ENCODE measurements around the gene STK39.

STK39 gene

DNA sequence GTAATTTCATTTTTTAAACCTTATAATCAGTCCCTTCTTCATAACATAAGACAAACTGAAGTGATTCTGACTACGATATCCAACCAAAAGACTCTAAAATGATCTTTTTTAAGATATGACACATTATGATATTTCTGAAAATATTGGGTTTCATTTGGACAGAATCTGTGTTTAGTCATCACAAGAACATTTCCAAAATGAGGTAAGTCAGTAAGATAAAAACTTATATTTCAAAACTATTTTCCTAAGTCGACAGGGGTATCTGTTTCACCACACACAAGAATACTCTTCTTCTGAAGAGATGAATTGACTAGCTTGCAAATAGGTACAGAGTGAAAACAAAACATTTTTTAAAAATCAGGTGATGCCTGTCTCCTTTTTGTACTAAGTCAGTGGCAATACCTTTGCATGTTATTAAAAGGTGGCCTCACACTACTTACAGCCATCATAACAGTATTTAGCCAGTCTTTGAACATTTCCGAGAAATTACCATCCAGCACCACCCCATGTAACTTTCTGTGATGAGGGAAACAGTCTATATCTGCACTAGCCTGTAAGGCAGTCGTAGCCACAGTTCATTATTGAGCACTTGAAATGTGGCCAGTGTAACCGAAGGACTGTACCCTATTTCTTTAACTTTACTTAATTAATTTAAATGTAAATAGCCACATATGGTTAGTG lies 13.5 kb downstream of the STK39 start:
- Histone ChIP-seq H3K9me3 (ENCODE audit: control insufficient read depth, low read length) (no peaks in the 10 kb centered on the region), H3K79me2 (peaks cover 21% of the 10 kb centered on the region), H3K4me3 (ENCODE audit: low read depth, low read length) (no peak overlapping the region), H2AFZ (no peak overlapping the region), H3K27ac (no peak overlapping the region), H3K9ac (no peak overlapping the region), H3K27me3 (ENCODE audit: control insufficient read depth, insufficient read depth, low read length) (no peaks in the 10 kb centered on the region), H3K4me2 (ENCODE audit: low read length) (no peak overlapping the region), H3K36me3 (ENCODE audit: control insufficient read depth, insufficient read depth, low read length) (no peaks in the 10 kb centered on the region), H3K4me1 (no peaks in the 10 kb centered on the region)
- TF ChIP-seq, protein P1, sequence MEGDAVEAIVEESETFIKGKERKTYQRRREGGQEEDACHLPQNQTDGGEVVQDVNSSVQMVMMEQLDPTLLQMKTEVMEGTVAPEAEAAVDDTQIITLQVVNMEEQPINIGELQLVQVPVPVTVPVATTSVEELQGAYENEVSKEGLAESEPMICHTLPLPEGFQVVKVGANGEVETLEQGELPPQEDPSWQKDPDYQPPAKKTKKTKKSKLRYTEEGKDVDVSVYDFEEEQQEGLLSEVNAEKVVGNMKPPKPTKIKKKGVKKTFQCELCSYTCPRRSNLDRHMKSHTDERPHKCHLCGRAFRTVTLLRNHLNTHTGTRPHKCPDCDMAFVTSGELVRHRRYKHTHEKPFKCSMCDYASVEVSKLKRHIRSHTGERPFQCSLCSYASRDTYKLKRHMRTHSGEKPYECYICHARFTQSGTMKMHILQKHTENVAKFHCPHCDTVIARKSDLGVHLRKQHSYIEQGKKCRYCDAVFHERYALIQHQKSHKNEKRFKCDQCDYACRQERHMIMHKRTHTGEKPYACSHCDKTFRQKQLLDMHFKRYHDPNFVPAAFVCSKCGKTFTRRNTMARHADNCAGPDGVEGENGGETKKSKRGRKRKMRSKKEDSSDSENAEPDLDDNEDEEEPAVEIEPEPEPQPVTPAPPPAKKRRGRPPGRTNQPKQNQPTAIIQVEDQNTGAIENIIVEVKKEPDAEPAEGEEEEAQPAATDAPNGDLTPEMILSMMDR (IDR thresholded peaks at IDR 0.05) = no peak

DNA sequence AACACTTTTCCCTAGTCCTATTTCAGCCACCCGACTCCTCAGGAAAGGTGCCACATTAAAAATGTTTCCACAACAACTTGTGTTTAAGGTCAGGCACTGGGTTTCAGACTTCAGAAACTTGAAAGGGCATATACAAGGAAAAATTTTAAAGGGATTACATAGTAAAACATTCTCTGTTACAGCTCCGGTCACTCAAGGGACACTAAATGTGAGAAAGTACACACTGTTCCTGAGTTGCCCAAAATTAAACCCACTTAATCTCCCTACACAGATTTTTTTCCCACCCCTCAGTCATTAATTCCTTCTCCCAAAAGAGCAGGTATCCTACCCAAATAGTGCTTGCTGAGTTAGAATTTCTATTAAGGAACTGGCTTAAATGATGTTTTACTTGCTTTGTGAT lies 14.2 kb downstream of the STK39 start:
- no peaks in the 10 kb centered on the region for H3K27me3 ChIP-seq (ENCODE audit: control insufficient read depth, insufficient read depth, low read length)
- H3K36me3 ChIP-seq (ENCODE audit: control insufficient read depth, insufficient read depth, low read length) = no peaks in the 10 kb centered on the region
- H3K9ac ChIP-seq = no peak overlapping the region
- no peak overlapping the region for H3K27ac ChIP-seq
- no peaks in the 10 kb centered on the region for H3K9me3 ChIP-seq (ENCODE audit: control insufficient read depth, low read length)
- H2AFZ ChIP-seq = no peak overlapping the region
- TF ChIP-seq, protein P1 (IDR thresholded peaks at IDR 0.05) = no peak
- H3K4me1 ChIP-seq = no peaks in the 10 kb centered on the region
- H3K4me2 ChIP-seq (ENCODE audit: low read length) = no peak overlapping the region
- H3K79me2 ChIP-seq = peaks cover 20% of the 10 kb centered on the region
- no peak overlapping the region for H3K4me3 ChIP-seq (ENCODE audit: low read depth, low read length)

DNA sequence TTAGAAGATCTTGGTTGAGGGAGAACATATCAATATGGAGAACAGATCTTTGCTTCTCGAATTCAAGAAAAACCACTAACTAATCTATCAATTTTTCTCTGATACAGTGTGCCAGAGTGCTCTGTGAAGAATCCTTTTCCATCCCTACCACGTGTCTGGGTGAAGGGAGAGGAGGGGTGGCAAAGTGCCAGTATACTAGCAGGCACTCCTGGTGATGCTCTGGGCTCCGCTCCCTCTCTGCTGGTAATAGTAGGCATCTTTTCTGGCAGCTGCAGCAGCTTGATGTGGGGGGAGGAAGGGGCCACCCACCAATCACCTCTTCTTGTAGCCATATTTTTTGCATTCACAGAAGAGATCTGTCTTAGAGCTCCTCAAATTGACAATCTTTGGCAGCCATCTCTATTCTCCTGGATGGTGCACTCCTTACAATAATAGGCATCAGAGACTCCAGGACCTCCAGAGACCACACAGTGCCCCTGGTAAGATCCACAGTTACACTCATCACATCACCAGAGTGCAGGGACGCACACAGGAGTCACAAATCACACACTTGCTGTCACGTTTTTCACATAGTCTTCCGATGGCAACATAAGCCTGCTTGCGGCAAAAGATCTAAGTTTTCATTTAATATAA lies 15.7 kb downstream of the STK39 start:
- Histone ChIP-seq H3K4me2 (ENCODE audit: low read length) (no peak overlapping the region), H3K4me1 (no peaks in the 10 kb centered on the region), H3K27me3 (ENCODE audit: control insufficient read depth, insufficient read depth, low read length) (no peaks in the 10 kb centered on the region), H3K9ac (no peak overlapping the region), H3K79me2 (peaks cover 18% of the 10 kb centered on the region), H3K9me3 (ENCODE audit: control insufficient read depth, low read length) (no peaks in the 10 kb centered on the region), H3K27ac (no peak overlapping the region), H3K4me3 (ENCODE audit: low read depth, low read length) (no peak overlapping the region), H3K36me3 (ENCODE audit: control insufficient read depth, insufficient read depth, low read length) (no peaks in the 10 kb centered on the region), H2AFZ (no peak overlapping the region)
- TF ChIP-seq, protein P1 (IDR thresholded peaks at IDR 0.05) = no peak

DNA sequence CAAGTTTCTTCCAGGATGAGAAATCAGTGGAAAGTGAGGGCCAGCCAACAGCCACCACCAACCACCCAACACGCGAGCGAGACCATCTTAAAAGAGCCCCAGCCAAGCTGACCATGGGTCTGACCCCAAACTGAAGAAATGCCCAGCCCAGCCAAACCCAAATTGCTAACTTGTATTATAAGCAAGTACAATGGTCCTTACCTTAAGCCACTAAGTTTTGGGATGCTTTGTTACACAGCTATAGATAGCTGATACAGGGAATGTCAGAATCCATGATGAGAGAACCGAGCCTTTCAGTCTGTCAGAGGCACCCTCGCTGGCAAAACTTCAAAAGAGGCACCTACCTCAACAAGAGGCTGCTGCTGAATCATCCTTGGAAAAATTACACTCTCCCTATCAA lies 17.0 kb downstream of the STK39 start:
- H3K4me3 ChIP-seq (ENCODE audit: low read depth, low read length) = no peak overlapping the region
- no peak overlapping the region for H3K27ac ChIP-seq
- no peaks in the 10 kb centered on the region for H3K9me3 ChIP-seq (ENCODE audit: control insufficient read depth, low read length)
- no peak overlapping the region for H3K9ac ChIP-seq
- H3K36me3 ChIP-seq (ENCODE audit: control insufficient read depth, insufficient read depth, low read length) = no peaks in the 10 kb centered on the region
- no peaks in the 10 kb centered on the region for H3K27me3 ChIP-seq (ENCODE audit: control insufficient read depth, insufficient read depth, low read length)
- peaks cover under 1% of the 10 kb centered on the region for H3K4me1 ChIP-seq
- H3K79me2 ChIP-seq = peaks cover 18% of the 10 kb centered on the region
- H2AFZ ChIP-seq = no peak overlapping the region
- H3K4me2 ChIP-seq (ENCODE audit: low read length) = no peak overlapping the region
- TF ChIP-seq, protein P1 (IDR thresholded peaks at IDR 0.05) = no peak

DNA sequence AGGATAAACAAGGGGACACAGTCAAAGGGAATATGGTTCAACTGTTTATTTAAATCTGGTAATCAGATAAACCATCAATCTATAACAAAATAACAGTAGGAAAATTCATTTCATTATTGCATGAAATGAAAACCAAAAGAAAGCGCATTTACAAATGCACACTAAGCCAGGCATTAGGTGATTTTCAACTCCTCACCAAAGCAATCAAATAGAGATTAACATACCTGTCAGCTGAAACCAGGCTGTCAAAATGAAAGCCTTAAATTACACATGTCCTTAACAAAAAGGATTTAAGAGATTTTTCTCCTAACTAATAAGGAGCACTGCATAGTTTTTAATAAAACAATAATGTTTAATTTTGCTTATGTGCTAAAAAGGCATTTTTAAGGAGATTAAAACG lies 23.0 kb downstream of the STK39 start:
- TF ChIP-seq, protein P1 (IDR thresholded peaks at IDR 0.05) = no peak
- Histone ChIP-seq H3K9me3 (ENCODE audit: control insufficient read depth, low read length) (no peaks in the 10 kb centered on the region), H3K79me2 (peaks cover 17% of the 10 kb centered on the region), H2AFZ (no peak overlapping the region), H3K9ac (no peak overlapping the region), H3K4me2 (ENCODE audit: low read length) (no peak overlapping the region), H3K4me3 (ENCODE audit: low read depth, low read length) (no peak overlapping the region), H3K36me3 (ENCODE audit: control insufficient read depth, insufficient read depth, low read length) (no peaks in the 10 kb centered on the region), H3K27ac (no peak overlapping the region), H3K4me1 (peaks cover 13% of the 10 kb centered on the region), H3K27me3 (ENCODE audit: control insufficient read depth, insufficient read depth, low read length) (no peaks in the 10 kb centered on the region)

Measured in parathyroid adenoma (tissue), 2 donors.